GM06990 (cell line): ENCODE results near the gene ZNF337.

Experiments used
- DNase-seq: peaks from one replicate; pipeline ENCODE4 v3.0.0-alpha.2; 2011; ENCODE audit not compliant: insufficient read length; ENCODE audit errors: extremely low read depth
- H3K27me3 ChIP-seq: replicated peaks from 2 replicates; pipeline ENCODE4 v1.6.0; 2011; ENCODE audit warnings: low read length; ENCODE audit not compliant: control insufficient read depth, insufficient read depth
- H3K36me3 ChIP-seq: 2 replicates; pipeline ENCODE4 v1.5.1; 2011; ENCODE audit warnings: low read length; ENCODE audit not compliant: control insufficient read depth, insufficient read depth
- H3K4me3 ChIP-seq: replicated peaks from 2 replicates; pipeline ENCODE4 v1.5.1; 2011; ENCODE audit warnings: low read depth, mild to moderate bottlenecking, control low read depth, low read length
- CTCF ChIP-seq: IDR thresholded peaks from 2 replicates; pipeline ENCODE4 v1.5.1; 2011; ENCODE audit warnings: low read length, control low read depth, mild to moderate bottlenecking, inconsistent platforms; ENCODE audit not compliant: insufficient read depth, poor library complexity, severe bottlenecking

The ZNF337 gene

DNA sequence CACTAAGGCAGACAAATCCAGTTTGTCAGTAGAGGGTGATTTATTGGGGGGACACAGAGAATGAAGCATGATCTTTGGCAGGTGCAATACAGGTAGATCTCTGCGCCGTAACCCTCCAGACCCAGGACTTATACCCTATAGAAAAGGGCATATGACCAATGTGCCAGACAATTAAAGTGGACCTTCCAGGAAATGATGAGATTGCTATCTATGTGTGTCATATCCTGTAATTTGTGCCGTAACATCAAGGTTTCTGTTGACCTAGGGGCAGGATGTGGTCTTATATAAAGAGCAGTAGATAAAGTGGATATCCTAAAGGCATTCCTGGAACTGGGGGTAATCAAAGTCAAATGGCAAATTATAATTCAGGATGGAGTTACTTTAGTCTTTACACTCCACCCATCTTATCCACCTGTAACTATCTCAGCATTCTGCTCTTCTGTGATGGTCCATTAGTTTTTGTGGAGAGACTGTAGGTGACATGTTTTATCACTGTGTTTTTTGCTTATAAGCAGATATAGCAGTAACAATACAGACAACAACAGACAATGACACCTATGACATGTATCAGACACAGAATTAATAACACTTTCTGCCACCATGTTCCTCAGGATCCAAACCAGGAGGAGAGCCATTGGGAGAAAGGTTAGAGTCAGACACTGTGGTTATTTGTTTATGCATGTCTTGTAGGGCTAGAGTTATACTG lies 43.1 kb upstream of the ZNF337 start:
- Histone ChIP-seq H3K27me3 (no peaks in the 10 kb centered on the region), H3K36me3 (no peaks in the 10 kb centered on the region), H3K4me3 (no peak overlapping the region)
- no peak for DNase-seq
- TF ChIP-seq CTCF, result no peak

DNA sequence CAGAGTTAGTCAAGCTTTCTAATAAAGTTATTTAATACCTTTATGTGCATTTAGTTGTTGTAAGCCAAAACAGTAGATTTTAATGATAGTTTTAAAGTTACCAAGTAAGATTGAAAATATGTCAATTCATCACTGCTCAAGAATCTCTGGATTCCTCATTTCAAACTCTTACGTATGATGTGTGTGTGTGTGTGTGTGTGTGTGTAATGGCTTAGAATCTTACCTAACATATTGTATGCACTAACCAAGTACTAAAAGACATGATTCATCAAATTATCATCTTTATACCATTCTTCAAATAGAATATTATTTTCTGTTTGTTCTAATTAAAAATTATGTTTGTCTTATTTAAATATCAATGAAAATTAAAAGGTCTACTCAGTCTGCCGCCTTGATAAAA lies 41.5 kb upstream of the ZNF337 start:
- no peaks in the 10 kb centered on the region for H3K36me3 ChIP-seq
- no peak for TF ChIP-seq CTCF
- no peak for DNase-seq
- no peak overlapping the region for H3K4me3 ChIP-seq
- no peaks in the 10 kb centered on the region for H3K27me3 ChIP-seq

GRCh38 chr20:25733903-25734302 lies 37.2 kb upstream of the ZNF337 start:
- no peak for TF ChIP-seq CTCF
- Histone ChIP-seq H3K36me3 (no peaks in the 10 kb centered on the region), H3K27me3 (no peaks in the 10 kb centered on the region), H3K4me3 (no peak overlapping the region)
- DNase-seq, result no peak

DNA sequence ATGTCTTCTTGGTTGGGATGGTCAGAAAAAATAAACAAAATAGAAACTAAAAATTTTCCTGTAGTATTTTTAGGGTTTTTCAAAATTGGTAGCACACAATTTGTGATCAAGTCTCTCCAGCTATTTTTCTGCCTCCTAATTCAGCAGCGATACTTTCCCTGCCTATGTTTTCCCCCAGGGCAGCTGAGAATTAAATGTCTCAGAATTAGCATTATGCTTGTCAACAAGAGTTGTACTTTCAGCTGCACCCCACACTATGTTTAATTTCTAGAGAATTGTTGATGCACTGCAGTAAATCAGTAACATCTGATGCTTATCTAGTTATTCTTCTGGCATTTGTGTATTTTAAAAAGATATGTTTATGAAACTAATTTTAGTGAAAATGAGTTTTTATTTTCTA lies 34.2 kb upstream of the ZNF337 start:
- H3K4me3 ChIP-seq, result no peak overlapping the region
- no peaks in the 10 kb centered on the region for H3K36me3 ChIP-seq
- no peak for DNase-seq
- no peaks in the 10 kb centered on the region for H3K27me3 ChIP-seq
- no peak for TF ChIP-seq CTCF

DNA sequence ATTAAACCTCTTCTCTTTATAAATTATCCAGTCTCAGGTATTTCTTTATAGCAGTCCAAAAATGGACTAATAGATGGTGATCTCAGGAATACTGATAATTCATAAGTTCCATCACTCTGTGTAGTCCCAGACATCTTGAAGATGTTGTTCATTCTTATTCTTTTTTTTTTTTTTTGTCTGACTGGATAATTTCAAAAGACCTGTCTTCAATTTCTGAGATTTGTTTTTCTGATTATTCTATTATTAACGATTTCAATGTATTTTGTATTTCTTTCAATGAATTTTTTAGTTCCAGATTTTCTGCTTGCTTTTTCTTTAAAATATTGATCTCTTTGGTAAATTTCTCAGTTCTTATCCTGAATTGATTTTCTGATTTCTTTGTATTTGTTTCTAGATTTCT lies 29.7 kb upstream of the ZNF337 start:
- Histone ChIP-seq H3K36me3 (no peaks in the 10 kb centered on the region), H3K4me3 (no peak overlapping the region), H3K27me3 (no peaks in the 10 kb centered on the region)
- no peak for DNase-seq
- TF ChIP-seq CTCF, result no peak

- no peak for TF ChIP-seq CTCF
- no peak for DNase-seq
- H3K36me3 ChIP-seq, result no peaks in the 10 kb centered on the region
- no peak overlapping the region for H3K4me3 ChIP-seq
- H3K27me3 ChIP-seq, result no peaks in the 10 kb centered on the region
Observed at GRCh38 chr20:25725639-25726038, 29.0 kb upstream of the ZNF337 start.
